Fibroblast of skin of right biceps (primary cell): ENCODE data around the gene GPS2.

Source experiments
- DNase-seq: peaks from one replicate; pipeline ENCODE4 v3.0.0-alpha.2; 2013

The GPS2 gene

DNA sequence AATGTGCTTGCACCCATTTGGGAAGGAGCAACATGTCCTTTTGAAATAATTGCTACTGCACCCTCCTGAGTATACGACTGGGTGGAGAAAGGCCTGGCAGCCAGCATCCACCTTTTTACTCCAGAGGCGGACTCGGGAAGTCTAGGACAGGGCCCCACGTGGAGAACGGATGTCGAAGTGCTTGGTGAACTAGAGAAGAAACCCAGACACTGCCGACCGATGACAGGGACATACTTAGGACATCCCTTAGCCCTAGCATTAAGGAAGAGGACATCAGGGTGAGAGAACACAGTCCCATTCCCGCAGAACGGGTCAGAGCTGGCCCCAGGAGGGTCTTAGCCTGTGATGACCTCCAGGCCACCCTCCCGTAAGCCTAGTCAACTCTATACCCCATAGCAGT, 24.5 kb downstream of the GPS2 start:
- no peak for DNase-seq

DNA sequence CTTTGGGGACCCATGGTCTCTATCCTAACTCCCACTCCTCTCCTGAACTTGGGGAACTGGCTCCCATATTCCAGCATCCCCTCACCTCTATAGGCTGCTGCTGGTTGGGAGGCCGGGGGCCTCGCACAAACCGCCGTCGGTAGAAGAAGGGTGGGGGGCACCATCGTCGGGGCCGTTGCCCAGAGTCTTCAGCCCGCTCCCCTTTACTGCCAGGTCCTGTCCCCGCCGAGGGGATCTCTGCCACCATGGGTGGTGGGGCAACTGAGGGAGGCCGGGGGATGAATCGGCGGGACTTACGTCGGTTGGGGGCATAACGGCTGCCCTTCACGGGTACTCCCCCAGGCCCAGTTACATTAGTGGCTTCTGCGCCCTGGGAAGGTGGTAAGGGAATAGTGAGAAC, 25.0 kb downstream of the GPS2 start:
- no peak for DNase-seq

DNA sequence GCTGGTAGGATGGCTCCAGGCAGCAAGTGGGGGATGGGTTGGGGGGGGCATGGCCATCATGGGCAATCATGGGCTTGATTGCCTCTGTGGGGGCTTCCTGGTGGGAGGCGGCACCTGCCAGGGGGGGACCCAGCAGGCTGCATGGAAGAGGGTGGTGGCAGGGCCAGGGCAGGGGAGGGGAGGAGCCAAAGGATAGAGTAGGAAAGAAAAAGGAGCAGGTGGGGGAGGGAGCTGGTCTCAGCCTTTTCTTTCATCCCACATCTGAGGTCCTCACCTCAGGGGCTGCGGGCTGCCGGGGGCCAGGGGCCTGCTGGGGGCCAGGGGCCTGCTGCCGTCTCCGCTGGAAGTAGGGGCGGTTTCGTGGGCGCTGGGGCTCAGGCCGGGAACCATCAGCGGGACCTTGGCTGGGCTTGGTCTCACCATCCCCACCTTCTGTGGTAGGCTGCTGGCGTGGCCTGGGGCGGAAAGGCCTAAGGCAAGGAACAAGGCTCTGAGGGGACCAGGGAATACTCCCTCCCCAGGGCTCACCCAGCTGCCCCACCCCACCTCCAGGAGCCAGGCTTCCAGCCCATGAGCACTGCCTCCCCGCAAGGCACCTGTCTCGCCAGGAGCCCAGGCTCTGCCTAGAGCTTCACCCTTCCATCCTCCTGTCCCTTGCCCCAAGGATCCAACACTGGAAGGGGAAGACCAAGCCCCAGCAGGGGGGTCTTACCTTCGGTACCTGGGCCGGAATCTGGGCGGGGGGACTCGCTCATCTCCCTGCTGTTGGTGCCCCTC, 25.7 kb downstream of the GPS2 start:
- DNase-seq: no peak

DNA sequence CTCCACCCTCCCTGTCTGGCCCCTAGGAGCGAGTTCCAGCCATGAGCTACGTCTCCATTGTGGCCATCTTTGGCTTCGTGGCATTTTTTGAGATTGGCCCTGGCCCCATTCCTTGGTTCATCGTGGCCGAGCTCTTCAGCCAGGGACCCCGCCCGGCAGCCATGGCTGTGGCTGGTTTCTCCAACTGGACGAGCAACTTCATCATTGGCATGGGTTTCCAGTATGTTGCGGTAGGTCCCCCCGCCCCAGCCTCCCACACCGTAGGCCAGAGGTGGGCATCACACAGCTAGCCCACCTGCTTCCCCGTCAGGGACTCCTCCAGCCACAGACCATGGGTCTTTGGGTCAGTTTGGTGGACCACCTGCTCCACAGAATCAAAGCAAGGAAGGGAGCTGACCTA, 29.5 kb downstream of the GPS2 start:
- DNase-seq: no peak

DNA sequence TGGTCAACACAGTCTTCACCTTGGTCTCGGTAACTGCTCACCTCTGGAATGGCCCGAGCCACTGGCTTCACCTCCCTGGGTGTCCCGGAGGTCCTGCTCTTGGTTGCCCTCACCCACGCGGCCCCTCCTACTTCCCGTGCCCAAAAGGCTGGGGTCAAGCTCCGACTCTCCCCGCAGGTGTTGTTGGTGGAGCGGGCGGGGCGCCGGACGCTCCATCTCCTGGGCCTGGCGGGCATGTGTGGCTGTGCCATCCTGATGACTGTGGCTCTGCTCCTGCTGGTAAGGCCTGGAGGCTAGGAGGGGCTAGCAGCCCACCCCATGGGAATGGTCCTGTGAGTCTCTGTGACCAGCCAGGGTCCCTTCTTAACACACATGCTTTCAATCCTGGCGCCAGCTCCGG, 30.2 kb downstream of the GPS2 start:
- DNase-seq: no peak

DNA sequence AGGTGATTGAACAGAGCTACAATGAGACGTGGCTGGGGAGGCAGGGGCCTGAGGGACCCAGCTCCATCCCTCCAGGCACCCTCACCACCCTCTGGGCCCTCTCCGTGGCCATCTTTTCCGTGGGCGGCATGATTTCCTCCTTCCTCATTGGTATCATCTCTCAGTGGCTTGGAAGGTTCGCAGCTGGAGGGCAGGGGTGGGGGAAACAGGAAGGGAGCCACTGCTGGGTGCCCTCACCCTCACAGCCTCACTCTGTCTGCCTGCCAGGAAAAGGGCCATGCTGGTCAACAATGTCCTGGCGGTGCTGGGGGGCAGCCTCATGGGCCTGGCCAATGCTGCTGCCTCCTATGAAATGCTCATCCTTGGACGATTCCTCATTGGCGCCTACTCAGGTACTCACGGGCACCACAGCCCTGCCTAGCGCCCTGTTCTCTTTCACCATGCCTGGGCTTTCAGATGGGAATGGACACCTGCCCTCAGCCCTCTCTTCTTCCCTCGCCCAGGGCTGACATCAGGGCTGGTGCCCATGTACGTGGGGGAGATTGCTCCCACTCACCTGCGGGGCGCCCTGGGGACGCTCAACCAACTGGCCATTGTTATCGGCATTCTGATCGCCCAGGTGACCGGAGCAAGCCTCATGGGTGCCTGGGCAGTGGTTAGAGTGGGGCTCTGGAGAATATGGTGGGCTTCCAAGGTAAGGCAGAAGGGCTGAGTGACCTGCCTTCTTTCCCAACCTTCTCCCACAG, 31.5 kb downstream of the GPS2 start:
- no peak for DNase-seq

DNA sequence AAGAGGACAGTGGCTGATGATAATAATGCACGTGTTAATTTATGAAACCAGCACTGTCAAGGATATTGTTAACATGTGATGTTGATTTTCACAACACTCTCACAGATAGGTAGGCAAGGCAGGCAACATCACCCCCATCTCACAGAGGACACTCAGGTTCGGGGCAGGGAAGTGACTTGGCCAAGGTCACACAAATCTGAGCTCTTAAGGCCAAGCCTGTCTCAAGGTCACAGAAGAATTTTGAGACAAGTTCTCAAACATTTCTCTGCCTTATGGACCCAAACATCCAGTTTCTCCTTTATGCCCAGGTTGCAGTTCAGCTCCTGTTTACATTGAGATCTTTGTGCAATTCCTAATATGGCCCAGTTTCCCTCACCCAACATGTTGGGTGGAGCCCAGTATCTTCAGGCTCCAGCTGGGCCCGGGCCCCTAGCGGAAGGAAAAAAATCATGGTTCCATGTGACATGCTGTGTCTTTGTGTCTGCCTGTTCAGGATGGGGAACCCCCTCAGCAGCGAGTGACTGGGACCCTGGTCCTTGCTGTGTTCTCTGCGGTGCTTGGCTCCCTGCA, 32.3 kb downstream of the GPS2 start:
- no peak for DNase-seq

DNA sequence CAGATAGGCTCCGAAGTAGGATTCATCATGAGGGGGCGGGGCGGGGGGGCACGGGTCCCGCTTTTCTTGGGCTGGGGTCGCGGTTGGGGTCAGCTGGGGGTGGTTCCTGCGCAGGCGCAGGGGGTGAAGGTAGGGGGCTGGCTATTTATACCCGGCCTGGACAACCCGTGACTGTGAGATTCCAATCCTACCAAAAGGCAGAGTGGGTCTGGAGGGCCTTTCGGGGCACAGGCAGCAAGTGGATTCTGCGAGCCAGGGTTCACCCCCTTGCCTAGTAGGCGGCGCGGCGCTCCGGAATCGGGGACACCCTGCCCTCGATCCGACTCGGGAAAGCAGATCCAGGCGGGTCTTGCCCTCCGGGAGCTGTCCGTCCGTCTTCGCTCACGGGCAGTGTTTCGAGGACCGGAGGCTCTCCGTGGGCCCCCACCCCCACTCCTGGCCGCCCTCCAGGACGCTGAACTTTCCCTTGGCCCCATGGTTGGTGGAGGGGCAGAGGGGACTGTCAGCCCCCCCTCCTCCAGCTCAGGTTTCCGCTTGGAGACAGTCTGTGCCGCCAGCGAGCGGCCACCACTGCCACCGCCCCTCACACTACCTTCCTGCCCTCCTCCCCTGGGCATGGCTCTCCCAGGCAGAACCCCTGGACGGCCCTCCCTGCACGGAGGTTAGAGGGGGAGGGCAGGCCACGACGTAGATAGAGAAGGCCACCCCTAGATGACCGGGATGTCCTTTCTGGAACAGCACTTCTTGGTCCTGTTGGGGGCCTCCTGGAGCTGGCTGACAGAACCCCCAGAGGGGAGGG, 33.0 kb downstream of the GPS2 start:
- DNase-seq: no peak

DNA sequence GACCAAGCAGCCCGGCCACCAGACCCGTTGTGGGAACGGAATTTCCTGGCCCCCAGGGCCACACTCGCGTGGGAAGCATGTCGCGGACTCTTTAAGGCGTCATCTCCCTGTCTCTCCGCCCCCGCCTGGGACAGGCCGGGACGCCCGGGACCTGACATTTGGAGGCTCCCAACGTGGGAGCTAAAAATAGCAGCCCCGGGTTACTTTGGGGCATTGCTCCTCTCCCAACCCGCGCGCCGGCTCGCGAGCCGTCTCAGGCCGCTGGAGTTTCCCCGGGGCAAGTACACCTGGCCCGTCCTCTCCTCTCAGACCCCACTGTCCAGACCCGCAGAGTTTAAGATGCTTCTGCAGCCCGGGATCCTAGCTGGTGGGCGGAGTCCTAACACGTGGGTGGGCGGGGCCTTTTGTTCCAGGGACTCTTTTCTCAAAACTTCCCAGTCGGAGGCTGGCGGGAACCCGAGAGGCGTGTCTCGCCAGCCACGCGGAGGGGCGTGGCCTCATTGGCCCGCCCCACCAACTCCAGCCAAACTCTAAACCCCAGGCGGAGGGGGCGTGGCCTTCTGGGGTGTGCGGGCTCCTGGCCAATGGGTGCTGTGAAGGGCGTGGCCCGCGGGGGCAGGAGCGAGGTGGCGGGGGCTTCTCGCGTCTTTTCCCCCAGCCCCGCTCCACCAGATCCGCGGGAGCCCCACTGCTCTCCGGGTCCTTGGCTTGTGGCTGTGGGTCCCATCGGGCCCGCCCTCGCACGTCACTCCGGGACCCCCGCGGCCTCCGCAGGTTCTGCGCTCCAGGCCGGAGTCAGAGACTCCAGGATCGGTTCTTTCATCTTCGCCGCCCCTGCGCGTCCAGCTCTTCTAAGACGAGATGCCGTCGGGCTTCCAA, 33.8 kb downstream of the GPS2 start, which contains the start of gene SLC2A4:
Gene SLC2A4 (plus strand): TSS at position 645 of the 879 bp plus-strand sequence. CDS start 217 bp downstream, at position 862.
- DNase-seq: peak; percentile 94

DNA sequence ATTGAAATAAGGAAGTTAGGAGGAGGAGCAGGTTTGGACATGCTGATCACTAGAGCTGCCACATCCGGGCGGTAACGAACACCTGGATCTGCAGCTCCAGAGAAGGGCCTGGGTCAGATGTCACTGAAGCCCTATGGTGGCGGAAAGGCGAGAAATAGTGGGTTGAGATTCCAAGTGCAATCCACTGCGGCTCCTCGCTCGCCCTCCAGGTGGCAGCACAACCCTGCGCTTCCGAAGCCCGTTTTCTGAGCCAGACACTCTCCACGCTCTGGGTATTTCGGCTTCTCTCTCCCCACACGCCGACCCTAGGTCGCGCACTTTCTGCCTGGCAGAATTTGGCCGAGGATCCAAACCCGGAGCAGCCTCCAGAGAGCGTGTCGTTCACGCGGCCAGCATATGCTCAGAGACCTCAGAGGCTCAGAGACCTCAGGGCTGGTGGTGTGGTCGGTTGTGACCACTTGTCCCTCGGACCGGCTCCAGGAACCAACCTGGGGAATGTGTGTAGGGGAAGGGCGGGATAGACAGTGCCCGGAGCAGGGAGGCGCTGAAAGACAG, 34.6 kb downstream of the GPS2 start:
- DNase-seq: peak; percentile 68

DNA sequence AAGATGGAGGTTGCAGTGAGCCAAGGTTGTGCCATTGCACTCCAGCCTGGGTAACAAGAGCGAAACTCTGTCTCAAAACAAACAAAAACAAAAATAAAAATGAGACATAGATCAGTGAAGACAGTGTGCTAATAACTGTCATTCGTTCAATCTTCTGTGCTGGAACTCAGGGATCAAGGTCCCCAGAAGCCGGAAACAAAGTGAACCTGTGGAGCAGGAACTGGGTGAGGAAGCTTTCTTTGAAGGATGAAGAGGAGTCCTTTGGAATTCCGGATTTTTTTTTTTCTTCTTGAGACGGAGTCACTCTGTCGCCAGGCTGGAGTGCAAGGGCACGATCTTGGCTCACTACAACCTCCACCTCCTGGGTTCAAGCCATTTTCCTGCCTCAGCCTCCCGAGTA, 35.7 kb downstream of the GPS2 start:
- no peak for DNase-seq

DNA sequence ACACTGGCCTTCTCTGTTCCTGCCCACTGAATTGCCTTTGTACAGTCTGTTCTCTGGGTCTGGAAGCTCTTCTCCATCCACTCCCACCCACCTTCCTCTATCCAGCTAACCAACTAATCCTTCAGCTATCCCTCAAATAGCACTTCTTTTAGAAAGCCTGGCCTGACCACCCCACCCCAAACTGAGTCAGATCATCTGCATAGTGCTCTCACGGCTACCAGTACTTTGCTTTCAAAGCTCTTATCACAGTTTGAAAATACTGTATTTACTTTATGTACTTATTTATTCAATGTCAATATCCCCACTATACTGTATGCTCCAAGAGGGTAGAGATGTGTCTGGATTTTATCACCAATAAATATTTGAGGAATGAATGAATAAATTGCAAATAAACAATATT, 48.4 kb downstream of the GPS2 start:
- no peak for DNase-seq

DNA sequence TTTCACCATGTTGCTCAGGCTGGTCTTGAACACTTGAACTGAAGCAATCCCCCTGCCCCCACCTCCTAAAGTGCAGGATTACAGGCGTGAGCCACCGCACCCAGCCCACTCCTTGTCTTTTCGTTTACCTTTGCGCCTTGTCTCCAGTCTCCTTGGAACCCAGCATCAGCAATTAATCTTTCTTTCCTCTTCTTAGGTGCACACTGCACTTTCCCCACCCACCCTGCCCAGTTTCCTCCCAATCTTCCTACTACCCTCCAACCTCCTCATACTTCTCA, 51.4 kb downstream of the GPS2 start:
- no peak for DNase-seq

DNA sequence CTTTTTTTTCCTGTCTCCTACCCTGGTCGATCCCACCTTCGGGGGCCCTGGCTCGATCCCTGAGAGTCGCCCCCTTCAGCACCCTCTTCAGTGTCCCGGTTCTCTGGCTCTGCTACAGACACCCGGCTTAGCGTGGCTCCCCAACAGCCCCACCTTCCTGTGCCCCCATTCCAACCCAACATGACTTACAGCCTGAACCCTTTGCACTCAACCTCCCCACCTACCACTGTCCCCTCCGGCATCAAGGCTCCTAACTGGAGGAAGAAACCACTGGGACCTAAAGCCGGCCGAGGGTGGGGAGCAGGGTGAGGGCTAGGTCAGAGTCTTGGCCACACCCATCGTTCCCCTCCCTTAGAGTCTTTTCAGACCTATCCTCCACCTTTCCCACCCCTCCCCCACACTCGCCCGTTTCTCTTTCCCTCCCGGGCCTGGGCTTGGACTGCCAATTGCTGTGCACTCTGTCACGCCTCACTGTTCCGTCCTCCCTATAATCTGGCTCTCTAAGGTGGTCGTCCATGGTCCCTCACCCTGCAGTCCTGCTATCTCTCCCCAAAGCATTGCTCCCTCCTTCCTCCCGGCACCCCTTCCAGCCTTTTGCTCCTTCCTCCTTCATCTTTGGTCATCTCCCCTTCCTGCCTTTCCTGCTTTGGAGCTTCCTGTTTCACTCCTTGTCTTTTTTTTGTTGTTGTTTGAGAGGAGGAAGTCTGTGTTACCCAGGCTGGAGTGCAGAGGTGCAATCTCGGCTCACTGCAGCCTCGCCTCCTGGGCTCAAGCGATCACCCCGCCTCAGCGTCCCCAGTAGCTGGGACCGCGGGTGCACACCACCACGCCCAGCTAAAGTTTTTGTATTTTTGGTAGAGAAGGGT, 52.0 kb downstream of the GPS2 start:
- no peak for DNase-seq
